ENCODE measurements around the gene CFAP73. TPM values are rescaled to one million over a fixed set of nuclear protein-coding genes. Genes with fewer than 3 reads are reported as not detected.

The CFAP73 gene
- total and polyA plus RNA-seq, 2 of the 8 experiments (the other 6 are each of a cell fraction or from before 2014, with no cell fraction given) = 0.45 to 0.56 TPM

DNA sequence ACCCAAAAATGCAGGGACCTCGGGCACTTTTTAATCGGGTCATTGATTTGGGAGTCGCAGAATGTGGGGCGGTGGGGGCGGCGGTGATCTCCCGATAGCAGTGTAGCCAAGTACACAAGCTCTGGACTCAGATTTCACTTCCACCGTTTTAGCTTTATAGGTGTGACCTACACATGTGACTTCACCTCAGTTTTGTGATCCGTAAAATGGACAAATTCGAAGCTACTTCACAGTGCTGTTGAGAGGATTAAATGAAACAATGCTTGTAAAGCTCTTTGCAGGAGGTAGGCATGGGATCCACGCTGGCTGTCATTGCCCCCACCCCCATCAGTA is 36.5 kb downstream of the CFAP73 start:
- no peak overlapping the region for H4K5ac ChIP-seq (ENCODE audit: insufficient read length, low read depth, low read length)
- H3K4me3 ChIP-seq (ENCODE audit: extremely low read depth in 1 of 4, insufficient read depth in 2 of 4, low read depth in 3 of 4, low read length in 4 of 4) = peak overlapping the region; percentile 75 to 90 (median 80)
- H4K20me1 ChIP-seq (replicated peaks in 1 of 2; ENCODE audit: control insufficient read depth in 1 of 2, insufficient read depth in 2 of 2, low read length in 2 of 2) = peaks cover 2 to 9% of the 10 kb centered on the region in 2 experiments
- H3K14ac ChIP-seq (ENCODE audit: insufficient read length) = no peak overlapping the region
- ChIA-PET CTCF (ENCODE audit: partially characterized antibody) (interaction anchor here (0.6 to 1.9 kb wide), 3 partner anchors 9 to 54 kb away, joined by 3 to 8 read pairs (median 3); no protein-coding TSS in a partner anchor), POLR2A (ENCODE audit: partially characterized antibody) (interaction anchor here (0.6 to 5.1 kb wide), 23 partner anchors 9 to 339 kb away, joined by 3 to 30 read pairs (median 4); partner anchors contain the start of genes CFAP73, SDSL and TPCN1)
- H3K27ac ChIP-seq (ENCODE audit: low read depth, low read length) = peak overlapping the region; percentile 84; the same call in 1 of the 2 replicates
- no peak overlapping the region for H2BK5ac ChIP-seq (ENCODE audit: low read depth, low read length)
- H2AK5ac ChIP-seq (ENCODE audit: low read depth, low read length) = no peak overlapping the region
- peaks cover 13% of the 10 kb centered on the region for H3K79me1 ChIP-seq (ENCODE audit: low read depth, low read length)
- no peak overlapping the region for H2BK20ac ChIP-seq (ENCODE audit: low read length)
- peaks cover 9 to 46% of the 10 kb centered on the region in 2 experiments; a peak in 3 of 4 replicates for H3K79me2 ChIP-seq (ENCODE audit: control insufficient read depth in 1 of 2, insufficient read depth in 2 of 2, low read length in 2 of 2)
- H3K4me2 ChIP-seq (ENCODE audit: insufficient read depth in 1 of 2, low read depth in 2 of 2, low read length in 2 of 2) = peak overlapping the region; percentile 63 to 72
- peaks cover 0 to 6% (median 3%) of the 10 kb centered on the region in 4 experiments; a peak in 4 of 7 replicates for H3K4me1 ChIP-seq (replicated peaks in 1 of 4; ENCODE audit: control insufficient read depth in 3 of 4, insufficient read depth in 4 of 4, low read length in 3 of 4)
- H2BK120ac ChIP-seq (replicated peaks; ENCODE audit: low read depth, low read length) = no peak overlapping the region
- H2BK15ac ChIP-seq (ENCODE audit: low read length) = no peak overlapping the region
- no peaks in the 10 kb centered on the region for H3K9me3 ChIP-seq (ENCODE audit: insufficient read depth in 2 of 2, low read depth in 1 of 2, low read length in 1 of 2)
- H3K18ac ChIP-seq (ENCODE audit: extremely low read depth, low read length) = no peak overlapping the region
- no peak overlapping the region for H2AFZ ChIP-seq (ENCODE audit: low read length)
- WGBS, 2 experiments (ENCODE audit: extremely low coverage in 1 of 2, insufficient coverage in 1 of 2, insufficient read length in 1 of 2, insufficient replicate concordance in 2 of 2, low coverage in 1 of 2, low lambda C conversion rate in 2 of 2, missing lambda C conversion rate in 1 of 2) = 11% methylated on average over 11 of the region's 11 CpGs; no CpG with 5 or more reads in 1 of the 2 experiments
- no peak for DNase-seq (ENCODE audit: low read depth in 1 of 2, low spot score in 2 of 2)
- no peak for FAIRE-seq
- H3K56ac ChIP-seq (replicated peaks; ENCODE audit: insufficient read length, low read depth, low read length) = no peak overlapping the region
- H2BK12ac ChIP-seq (ENCODE audit: low read depth, low read length) = no peak overlapping the region
- peak overlapping the region; percentile 88; the same call in 1 of the 2 replicates for H4K8ac ChIP-seq (ENCODE audit: extremely low read depth, insufficient read depth, low read length)
- peak overlapping the region; percentile 31 to 92 (median 76); a peak in 6 of 7 replicates for H3K9ac ChIP-seq (replicated peaks in 1 of 4; ENCODE audit: extremely low read depth in 1 of 4, low read depth in 3 of 4, low read length in 3 of 4)
- H4K91ac ChIP-seq (replicated peaks; ENCODE audit: insufficient read length, low read length) = no peak overlapping the region
- peaks cover 0 to 8% (median 4%) of the 10 kb centered on the region in 4 experiments; a peak in 6 of 8 replicates for H3K36me3 ChIP-seq (ENCODE audit: control insufficient read depth in 2 of 4, insufficient read depth in 4 of 4, low read length in 3 of 4)
- H3K23ac ChIP-seq (ENCODE audit: insufficient read length) = no peak overlapping the region
- H3K27me3 ChIP-seq (replicated peaks in 1 of 4; ENCODE audit: control insufficient read depth in 3 of 4, extremely low read depth in 1 of 4, insufficient read depth in 3 of 4, low read length in 3 of 4) = no peaks in the 10 kb centered on the region
- H3K23me2 ChIP-seq (ENCODE audit: low read depth, low read length) = peaks cover 7% of the 10 kb centered on the region; the same call in 1 of the 2 replicates
- H3K4ac ChIP-seq (replicated peaks; ENCODE audit: insufficient read length, low read depth, low read length) = no peak overlapping the region
- TF ChIP-seq, protein P1, sequence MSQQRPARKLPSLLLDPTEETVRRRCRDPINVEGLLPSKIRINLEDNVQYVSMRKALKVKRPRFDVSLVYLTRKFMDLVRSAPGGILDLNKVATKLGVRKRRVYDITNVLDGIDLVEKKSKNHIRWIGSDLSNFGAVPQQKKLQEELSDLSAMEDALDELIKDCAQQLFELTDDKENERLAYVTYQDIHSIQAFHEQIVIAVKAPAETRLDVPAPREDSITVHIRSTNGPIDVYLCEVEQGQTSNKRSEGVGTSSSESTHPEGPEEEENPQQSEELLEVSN (IDR thresholded peaks at IDR 0.05) = no peak
- TF ChIP-seq BACH1 (IDR thresholded peaks at IDR 0.05; ENCODE audit: low read length) = no peak
- TF ChIP-seq, protein P2, sequence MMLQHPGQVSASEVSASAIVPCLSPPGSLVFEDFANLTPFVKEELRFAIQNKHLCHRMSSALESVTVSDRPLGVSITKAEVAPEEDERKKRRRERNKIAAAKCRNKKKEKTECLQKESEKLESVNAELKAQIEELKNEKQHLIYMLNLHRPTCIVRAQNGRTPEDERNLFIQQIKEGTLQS (IDR thresholded peaks at IDR 0.05; ENCODE audit: insufficient read depth, low read depth, low read length) = no peak
- peak in 1 of 2 experiments; percentile 62; a peak in 1 of 4 replicates for TF ChIP-seq HDAC2 (IDR thresholded peaks at IDR 0.05; ENCODE audit: borderline replicate concordance in 1 of 2, low read depth in 2 of 2, low read length in 2 of 2)
- TF ChIP-seq GTF2F1 (IDR thresholded peaks at IDR 0.05; ENCODE audit: borderline replicate concordance, low read depth, low read length) = no peak
- TF ChIP-seq POLR2A (IDR thresholded peaks at IDR 0.05; ENCODE audit: control extremely low read depth in 1 of 2, low read depth in 2 of 2, low read length in 2 of 2) = no peak
- TF ChIP-seq EZH2 (IDR thresholded peaks at IDR 0.05; ENCODE audit: low read depth, low read length, severe bottlenecking) = no peak
- TF ChIP-seq, protein P3, sequence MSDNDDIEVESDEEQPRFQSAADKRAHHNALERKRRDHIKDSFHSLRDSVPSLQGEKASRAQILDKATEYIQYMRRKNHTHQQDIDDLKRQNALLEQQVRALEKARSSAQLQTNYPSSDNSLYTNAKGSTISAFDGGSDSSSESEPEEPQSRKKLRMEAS (IDR thresholded peaks at IDR 0.05) = no peak
- no peak for TF ChIP-seq TAF1 (IDR thresholded peaks at IDR 0.05; ENCODE audit: low read depth, low read length)
- TF ChIP-seq SRF (IDR thresholded peaks at IDR 0.05; ENCODE audit: low read depth, low read length) = no peak
- TF ChIP-seq SUZ12 (IDR thresholded peaks at IDR 0.05; ENCODE audit: low read length) = no peak
- TF ChIP-seq KDM1A (IDR thresholded peaks at IDR 0.05; ENCODE audit: borderline replicate concordance, low read length) = peak; percentile 90; the same call in 1 of the 2 replicates

Measured in H1 (cell line).